Ascending aorta (tissue), 2 donors: ENCODE measurements around the gene E2F4. TPM values are rescaled to one million over a fixed set of nuclear protein-coding genes. Genes with fewer than 3 reads are reported as not detected.

Source experiments
- DNase-seq, 2 donors: peaks; one replicate each; pipeline ENCODE4 v3.0.0-alpha.2; 2019; ENCODE audit warnings: low spot score in 2 of 2
- H3K27ac ChIP-seq, 2 donors: fragments of 200-600 bp; sonication (generic); one replicate each; pipeline ENCODE4 v1.5.1; 2016 to 2017; ENCODE audit warnings: mild to moderate bottlenecking in 1 of 2
- H3K27me3 ChIP-seq: fragments of 200-600 bp; sonication (generic); one replicate; pipeline ENCODE4 v1.5.1; 2017
- H3K36me3 ChIP-seq, 2 donors: fragments of 200-600 bp; sonication (generic); one replicate each; pipeline ENCODE4 v1.5.1; 2016
- H3K4me1 ChIP-seq, 2 donors: fragments of 200-600 bp; sonication (generic); one replicate each; pipeline ENCODE4 v1.5.1; 2016 to 2017; ENCODE audit warnings: mild to moderate bottlenecking in 1 of 2
- H3K4me3 ChIP-seq, 2 donors: fragments of 200-600 bp; sonication (generic); one replicate each; pipeline ENCODE4 v1.5.1; 2016 to 2017; ENCODE audit warnings: mild to moderate bottlenecking in 1 of 2
- H3K9me3 ChIP-seq, 2 donors: fragments of 200-600 bp; sonication (generic); one replicate each; pipeline ENCODE4 v1.5.1; 2016
- intact Hi-C: fragments of 100-400 bp; cut with DNase I; formaldehyde crosslinking; loops from one replicate; pipeline ENCODE4 v1.15.1; 2023
- total RNA-seq: library from RNA; depleted of rRNA; stranded (reverse); fragments of >200 nt; gene quantifications from one replicate; pipeline ENCODE4 v1.1.0, GENCODE V29; 2016
- TF ChIP-seq, protein P1 (sequence below), 3 experiments: fragments of 200-600 bp in 2 of 3; fragments of 450-650 bp in 1 of 3; sonication (generic) in 2 of 3; IDR thresholded peaks; one replicate each; pipeline ENCODE4 v1.5.1; 2016 to 2019; ENCODE audit warnings: antibody characterized with exemption in 3 of 3, mild to moderate bottlenecking in 1 of 3, moderate library complexity in 1 of 3

Gene E2F4
- total RNA-seq, 1 donor from 2014 or later, result 114 TPM

DNA sequence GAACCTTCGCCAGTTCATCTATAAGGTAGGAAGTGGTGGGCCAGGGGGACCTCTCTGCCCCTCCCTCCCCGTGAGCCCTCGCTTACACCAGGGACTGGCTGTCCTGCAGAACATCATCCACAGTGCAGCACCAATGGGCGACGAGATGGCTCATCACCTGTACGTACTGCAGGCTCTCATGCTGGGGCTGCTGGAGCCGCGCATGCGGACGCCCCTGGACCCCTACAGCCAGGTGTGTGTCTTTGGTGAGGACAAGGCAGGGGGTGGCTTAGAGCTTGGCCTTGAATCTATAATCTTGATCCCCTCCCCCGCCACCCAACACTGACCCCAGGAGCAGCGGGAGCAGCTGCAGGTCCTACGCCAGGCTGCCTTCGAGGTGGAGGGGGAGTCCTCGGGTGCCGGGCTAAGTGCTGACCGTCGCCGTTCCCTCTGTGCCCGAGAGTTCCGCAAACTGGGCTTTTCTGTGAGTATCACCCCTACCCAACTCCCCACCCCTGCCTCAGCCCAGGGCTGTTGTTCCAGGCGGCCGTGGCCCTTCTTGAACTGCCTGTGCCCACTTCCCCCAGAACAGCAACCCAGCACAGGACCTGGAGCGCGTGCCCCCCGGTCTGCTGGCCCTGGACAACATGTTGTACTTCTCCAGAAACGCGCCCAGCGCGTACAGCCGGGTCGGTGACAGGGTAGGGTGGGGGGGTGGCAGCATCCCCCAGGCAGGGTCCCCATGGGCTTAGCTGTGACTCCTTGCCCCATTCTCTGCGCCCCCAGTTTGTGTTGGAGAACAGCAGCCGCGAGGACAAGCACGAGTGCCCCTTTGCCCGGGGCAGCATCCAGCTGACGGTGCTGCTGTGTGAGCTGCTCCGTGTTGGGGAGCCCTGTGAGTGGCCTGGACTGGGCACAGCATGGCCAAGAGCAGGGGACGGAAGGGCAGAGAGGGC is 9.7 kb downstream of the E2F4 start:
- DNase-seq, result no peak
- H3K36me3 ChIP-seq, result peaks cover 37 to 52% of the 10 kb centered on the region in 2 donors
- H3K27ac ChIP-seq, result no peak overlapping the region
- TF ChIP-seq, protein P1, sequence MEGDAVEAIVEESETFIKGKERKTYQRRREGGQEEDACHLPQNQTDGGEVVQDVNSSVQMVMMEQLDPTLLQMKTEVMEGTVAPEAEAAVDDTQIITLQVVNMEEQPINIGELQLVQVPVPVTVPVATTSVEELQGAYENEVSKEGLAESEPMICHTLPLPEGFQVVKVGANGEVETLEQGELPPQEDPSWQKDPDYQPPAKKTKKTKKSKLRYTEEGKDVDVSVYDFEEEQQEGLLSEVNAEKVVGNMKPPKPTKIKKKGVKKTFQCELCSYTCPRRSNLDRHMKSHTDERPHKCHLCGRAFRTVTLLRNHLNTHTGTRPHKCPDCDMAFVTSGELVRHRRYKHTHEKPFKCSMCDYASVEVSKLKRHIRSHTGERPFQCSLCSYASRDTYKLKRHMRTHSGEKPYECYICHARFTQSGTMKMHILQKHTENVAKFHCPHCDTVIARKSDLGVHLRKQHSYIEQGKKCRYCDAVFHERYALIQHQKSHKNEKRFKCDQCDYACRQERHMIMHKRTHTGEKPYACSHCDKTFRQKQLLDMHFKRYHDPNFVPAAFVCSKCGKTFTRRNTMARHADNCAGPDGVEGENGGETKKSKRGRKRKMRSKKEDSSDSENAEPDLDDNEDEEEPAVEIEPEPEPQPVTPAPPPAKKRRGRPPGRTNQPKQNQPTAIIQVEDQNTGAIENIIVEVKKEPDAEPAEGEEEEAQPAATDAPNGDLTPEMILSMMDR (IDR thresholded peaks at IDR 0.05), result no peak
- H3K27me3 ChIP-seq, result no peaks in the 10 kb centered on the region
- no peaks in the 10 kb centered on the region for H3K9me3 ChIP-seq
- no peak overlapping the region for H3K4me3 ChIP-seq
- intact Hi-C loops, result no loop called here
- H3K4me1 ChIP-seq, result peaks cover 0 to 3% of the 10 kb centered on the region in 2 donors

DNA sequence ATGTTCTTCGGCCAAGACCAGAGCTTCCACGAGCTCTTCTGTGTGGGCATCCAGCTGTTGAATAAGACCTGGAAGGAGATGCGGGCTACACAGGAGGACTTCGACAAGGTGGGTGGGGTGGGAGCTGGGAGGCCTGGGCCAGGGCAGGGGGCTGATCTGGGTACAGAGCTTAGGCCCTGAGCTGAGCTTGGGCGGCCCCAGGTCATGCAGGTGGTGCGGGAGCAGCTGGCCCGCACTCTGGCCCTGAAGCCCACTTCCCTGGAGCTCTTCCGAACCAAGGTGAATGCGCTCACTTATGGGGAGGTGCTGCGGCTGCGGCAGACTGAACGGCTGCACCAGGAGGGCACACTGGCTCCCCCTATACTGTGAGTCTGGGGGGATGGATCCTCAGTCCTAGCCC is 10.5 kb downstream of the E2F4 start:
- no peak for DNase-seq
- H3K27ac ChIP-seq, result no peak overlapping the region
- H3K9me3 ChIP-seq, result no peaks in the 10 kb centered on the region
- H3K4me1 ChIP-seq, result peaks cover 0 to 3% of the 10 kb centered on the region in 2 donors
- TF ChIP-seq, protein P1 (IDR thresholded peaks at IDR 0.05), result no peak
- H3K4me3 ChIP-seq, result no peak overlapping the region
- peaks cover 30 to 51% of the 10 kb centered on the region in 2 donors for H3K36me3 ChIP-seq
- intact Hi-C loops, result no loop called here
- H3K27me3 ChIP-seq, result no peaks in the 10 kb centered on the region

DNA sequence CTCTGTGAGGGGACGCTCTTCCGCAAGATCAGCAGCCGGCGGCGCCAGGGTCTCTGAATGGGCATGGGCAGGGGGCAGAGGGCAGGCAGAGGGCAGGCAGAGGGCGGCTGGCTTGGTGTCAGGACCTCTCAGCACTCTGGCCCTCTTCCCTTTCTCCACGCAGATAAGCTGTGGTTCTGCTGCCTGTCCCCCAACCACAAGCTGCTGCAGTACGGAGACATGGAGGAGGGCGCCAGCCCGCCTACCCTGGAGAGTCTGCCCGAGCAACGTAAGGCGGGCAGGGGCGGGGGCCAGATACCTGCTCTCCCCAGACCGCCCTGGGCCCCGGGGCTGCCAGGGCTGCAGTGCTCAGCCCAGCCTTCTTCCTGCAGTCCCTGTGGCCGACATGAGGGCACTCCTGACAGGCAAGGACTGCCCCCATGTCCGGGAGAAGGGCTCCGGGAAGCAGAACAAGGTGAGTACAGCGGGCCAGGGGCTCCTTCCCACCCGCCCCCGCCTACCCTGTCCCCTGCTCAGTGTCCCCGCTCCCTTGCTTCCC is 11.1 kb downstream of the E2F4 start:
- peaks cover 24 to 50% of the 10 kb centered on the region in 2 donors for H3K36me3 ChIP-seq
- H3K9me3 ChIP-seq, result no peaks in the 10 kb centered on the region
- DNase-seq, result no peak
- no peaks in the 10 kb centered on the region for H3K27me3 ChIP-seq
- peaks cover 0 to 3% of the 10 kb centered on the region in 2 donors for H3K4me1 ChIP-seq
- intact Hi-C loops, result no loop called here
- no peak overlapping the region for H3K27ac ChIP-seq
- H3K4me3 ChIP-seq, result no peak overlapping the region
- TF ChIP-seq, protein P1 (IDR thresholded peaks at IDR 0.05), result no peak

DNA sequence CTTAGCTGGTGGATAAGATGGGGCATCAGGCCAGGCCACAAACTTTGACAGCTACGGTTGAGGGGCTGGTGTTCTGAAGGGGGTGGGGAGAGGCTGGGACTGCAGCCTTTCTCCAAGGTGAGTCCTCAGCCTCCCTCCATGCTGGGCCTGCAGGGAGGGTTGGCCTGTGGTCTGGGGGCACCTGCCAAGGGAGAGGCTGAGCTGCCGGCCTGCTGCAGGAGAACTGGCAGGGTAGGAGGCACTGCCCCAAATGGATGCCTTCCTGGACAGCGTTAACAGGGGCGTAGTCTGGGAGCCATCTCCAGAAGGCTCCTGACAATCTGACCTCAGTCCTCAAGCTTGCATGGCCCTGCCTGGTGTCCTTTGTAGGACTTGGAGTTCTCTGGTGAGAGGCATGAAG is 12.1 kb downstream of the E2F4 start:
- Histone ChIP-seq H3K27me3 (no peaks in the 10 kb centered on the region), H3K9me3 (no peaks in the 10 kb centered on the region), H3K4me1 (peaks cover 0 to under 1% of the 10 kb centered on the region in 2 donors), H3K4me3 (no peak overlapping the region), H3K27ac (no peak overlapping the region), H3K36me3 (peaks cover 20 to 45% of the 10 kb centered on the region in 2 donors)
- DNase-seq, result no peak
- intact Hi-C loops, result no loop called here
- TF ChIP-seq, protein P1 (IDR thresholded peaks at IDR 0.05), result no peak

DNA sequence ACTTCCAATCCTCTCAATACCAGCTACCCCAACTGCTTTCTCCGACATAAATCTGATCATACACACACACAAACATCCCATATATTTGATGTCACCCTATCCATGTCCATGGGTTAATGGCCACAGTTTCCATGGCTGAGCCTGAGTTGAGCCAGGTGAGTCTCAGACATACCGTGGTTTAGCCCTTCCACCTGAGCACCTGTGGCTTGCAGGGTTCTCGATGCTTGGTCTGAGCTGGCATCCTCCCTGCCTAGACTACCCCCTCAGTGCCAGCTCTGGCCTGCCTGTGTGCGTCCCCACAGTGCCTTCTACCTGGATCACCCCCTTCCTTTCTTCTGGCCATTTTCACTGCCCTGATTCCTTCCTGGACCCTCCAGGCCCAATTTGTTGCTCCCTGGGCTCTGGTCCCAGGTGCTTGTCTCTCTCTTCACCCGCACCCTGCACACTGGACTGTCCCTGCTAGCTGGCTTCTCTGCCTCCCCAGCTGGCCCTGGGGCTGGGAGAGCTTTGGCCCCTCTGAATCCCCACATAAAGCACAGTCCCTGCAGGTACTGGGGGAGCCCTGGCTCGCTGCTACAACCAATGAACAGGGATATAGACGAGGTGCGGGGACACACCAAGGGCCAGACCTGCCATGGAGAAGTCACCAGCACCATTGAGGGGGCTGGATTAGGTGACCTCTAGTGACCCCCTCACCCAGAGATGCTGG is 14.3 kb downstream of the E2F4 start:
- Histone ChIP-seq H3K4me1 (no peaks in the 10 kb centered on the region), H3K4me3 (no peak overlapping the region), H3K9me3 (no peaks in the 10 kb centered on the region), H3K27me3 (no peaks in the 10 kb centered on the region), H3K27ac (no peak overlapping the region), H3K36me3 (peaks cover 18 to 46% of the 10 kb centered on the region in 2 donors)
- intact Hi-C loops, result no loop called here
- TF ChIP-seq, protein P1 (IDR thresholded peaks at IDR 0.05), result no peak
- no peak for DNase-seq
